NCI-H1105 (cell line): Measurements from ENCODE around the gene SSBP2.
A peak's percentile ranks its signal among the peaks of the same experiment; 100 is the strongest.
"Not testable (repeated sequence)": the region's sequence is repeated elsewhere in the genome, so short reads cannot be mapped to it uniquely, and the experiment has no call there.

Experiments
- DNase-seq: peaks from one replicate; lab custom pipeline; 2025; lab: John Stamatoyannopoulos, UW

The SSBP2 gene

DNA sequence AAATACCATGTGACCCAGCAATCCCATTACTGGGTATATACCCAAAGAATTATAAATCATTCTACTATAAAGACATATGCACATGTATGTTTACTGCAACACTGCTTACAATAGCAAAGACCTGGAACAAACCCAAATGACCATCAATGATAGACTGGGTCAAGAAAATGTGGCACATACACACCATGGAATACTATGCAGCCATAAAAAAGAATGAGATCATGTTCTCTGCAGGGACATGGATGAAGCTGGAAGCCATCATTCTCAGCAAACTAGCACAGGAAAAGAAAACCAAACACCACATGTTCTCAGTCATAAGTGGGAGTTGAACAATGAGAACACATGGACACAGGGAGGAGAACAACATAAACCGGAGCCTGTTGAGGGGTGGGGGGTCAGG, 90.3 kb downstream of the SSBP2 start:
- DNase-seq: not testable (repeated sequence)

DNA sequence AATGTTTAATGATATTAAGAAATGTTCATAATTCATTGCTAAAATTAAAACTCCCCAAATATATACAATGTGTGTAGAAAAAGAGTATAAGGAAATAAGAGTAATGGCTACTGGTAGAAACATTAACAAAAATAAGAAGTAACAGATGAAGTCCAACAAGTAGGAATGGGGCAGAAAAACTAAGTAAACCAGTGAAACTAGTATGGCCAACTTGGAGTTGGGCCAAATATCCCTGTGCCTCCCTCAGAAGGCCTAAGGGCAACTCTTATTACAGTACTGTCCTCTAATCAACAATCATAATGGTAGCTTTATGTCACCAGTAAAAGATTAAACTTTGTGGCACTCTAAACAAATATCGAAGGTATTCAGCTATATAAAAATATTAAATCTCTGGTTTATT, 93.5 kb downstream of the SSBP2 start:
- DNase-seq: peak; percentile 5

DNA sequence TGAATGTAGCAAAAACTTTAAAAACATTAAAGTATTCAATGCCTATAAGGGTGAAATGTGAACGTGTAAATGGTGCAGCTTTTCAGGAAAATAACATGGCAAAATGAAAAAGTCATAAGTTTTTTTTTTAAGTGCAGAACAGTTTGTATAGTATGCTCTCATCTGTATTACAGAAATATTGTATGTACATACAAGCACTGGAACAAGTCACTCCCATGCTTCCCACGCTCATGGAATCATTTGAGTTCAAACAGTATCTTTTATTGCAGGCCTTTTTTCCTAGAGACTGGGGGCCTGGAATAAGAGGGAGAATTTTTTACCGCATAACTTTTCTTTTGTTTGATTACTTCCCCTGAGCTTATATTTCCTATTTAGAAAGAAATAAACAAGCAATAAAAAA, 94.1 kb downstream of the SSBP2 start:
- DNase-seq: no peak

DNA sequence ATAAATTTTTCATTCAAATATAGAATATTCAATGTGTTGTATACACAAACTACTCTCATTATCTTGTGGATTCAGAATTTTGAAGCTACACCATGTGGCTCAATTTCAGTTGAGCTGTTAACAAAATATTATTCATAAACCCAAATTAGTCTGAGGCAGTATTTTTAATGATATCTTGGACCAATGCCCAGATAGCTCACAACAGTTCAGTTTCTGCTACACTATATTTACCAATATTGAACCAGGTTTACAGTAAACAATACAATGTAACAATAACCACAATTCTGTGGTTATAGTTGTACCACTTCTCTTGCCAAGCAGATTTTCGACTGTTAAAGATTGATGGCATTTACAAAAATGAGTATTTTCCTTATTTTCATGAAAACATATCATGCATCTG, 99.9 kb downstream of the SSBP2 start:
- peak; percentile 38 for DNase-seq

DNA sequence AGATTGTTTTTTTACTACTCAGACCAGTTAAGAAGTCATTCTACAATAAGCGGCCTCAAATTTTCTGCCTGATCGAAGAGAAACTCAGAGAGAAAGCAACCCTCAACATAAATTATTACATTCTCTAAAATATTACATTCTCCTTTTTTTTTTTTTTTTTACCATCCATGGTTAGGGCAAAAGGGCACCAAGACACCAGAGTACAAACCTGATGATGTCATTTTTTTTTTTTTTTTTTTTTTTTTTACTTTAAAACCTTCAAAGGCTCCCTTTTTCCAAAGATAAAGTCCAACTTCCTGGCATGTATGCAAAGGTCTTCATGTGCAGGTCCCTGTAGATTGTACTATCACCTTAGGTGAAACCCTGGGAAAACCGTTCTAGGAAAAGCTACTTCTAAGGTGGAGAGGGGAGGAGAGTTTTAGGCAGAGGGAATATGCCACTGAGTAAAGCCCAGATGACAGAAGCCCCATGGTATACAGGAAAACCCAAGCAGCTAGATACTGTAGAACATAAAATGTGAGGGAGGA, 104.4 kb downstream of the SSBP2 start:
- DNase-seq: no peak

DNA sequence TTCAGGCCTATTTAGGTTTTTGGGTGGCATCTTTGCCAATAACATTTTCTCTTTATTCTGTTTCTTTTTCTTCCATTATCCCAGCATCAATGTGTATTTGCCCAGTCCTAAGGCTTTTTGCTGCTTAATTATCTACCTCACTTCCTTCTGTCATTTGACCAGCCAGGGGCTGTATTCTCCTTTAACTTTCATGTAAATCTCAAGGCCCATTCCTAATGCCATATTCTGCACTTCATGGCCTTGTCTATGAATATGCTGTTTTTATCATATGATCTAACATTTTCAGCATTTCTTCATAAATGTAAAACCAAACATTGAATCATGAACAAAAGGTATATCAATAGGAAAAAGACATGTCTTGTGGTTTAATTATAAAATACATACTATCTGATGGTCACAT, 108.7 kb downstream of the SSBP2 start:
- no peak for DNase-seq

DNA sequence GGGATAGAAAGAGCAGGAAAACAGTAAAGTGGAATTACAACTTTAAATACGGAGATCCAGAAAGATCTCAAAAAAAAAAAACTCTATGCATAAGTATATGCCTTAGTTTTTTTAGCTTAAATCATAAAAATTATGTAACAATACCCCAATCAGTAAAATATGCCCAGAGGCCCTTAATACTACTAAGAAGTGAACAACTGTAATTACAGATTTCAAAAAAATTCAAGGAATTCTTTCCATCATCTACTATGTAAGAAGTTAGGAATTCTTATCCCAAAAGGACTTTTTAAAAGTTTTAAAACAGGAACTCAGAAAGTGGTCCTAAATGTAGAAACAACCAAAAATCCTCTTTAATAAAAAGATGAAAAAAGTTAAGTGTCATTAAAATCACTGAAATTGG, 111.3 kb downstream of the SSBP2 start:
- DNase-seq: no peak

DNA sequence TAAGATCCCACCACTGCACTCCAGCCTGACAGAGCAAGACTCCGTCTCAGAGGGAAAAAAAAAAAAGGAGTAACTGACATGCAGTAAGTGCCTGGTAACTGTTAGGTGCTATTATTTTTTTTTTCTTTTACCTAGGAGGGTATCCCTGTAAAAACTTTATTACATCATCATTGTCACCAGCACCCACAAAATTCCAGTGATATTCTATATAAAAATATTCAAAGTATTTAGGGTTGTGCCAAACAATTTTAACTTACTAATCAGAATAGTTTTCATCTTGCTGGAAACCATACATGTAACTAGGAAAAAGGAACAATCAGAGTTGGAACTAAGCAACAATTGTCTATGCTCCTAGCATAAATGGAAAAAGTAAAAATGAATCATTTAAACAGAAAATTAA, 112.4 kb downstream of the SSBP2 start:
- no peak for DNase-seq

DNA sequence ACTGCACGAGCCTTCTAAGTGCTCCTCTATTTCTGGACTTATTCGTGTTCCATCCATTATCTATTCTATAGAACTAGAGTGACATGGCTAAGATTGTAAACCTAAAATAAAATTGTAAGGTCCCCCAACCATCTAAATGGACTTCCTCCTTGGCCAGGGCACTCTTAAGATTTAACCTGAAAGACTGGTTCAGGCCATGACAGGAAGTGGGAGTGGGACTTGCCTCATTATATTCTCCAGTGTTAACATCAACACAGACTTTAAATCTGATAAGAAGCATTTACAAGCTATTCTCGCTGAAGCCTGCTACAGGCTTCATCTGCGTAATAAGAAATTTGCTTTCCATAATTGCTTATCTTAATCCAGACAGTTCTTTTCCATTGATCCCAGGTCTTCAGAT, 117.0 kb downstream of the SSBP2 start:
- no peak for DNase-seq

DNA sequence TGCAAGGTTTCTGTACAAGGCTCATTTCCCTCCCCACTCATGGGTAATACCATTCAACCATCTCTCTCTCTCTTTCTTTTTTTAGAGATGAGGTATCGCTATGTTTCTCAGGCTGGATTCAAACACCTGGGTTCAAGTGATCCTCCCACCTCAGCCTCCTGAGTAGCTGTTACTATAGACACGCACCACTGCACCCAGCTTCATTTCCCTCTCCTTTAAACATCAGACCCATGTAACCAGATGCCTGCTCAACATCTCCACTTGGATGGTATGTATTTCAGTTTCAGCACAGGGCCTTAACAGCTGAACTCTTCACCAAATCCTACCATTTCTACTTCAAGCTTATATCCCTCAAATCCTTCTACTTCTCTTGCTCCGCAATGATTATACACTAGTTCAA, 117.4 kb downstream of the SSBP2 start:
- no peak for DNase-seq

DNA sequence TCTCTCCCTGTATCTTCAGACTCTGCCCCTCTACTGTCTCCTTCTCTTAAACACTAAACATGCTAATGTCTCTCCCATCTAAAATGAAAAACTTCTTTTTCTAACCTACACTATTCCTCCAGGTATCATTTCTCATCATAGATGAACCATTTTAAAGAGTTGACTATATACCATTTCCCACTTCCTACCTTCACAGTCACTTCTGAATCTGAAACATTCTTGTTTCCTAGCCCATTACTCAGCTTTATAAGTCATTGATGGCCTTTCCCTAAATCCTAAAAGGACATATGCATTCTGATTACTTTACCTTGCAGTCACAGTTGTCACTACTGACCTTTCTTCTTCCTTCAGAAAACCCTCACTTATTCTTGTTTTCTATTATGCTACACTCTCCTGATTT, 118.2 kb downstream of the SSBP2 start:
- no peak for DNase-seq

DNA sequence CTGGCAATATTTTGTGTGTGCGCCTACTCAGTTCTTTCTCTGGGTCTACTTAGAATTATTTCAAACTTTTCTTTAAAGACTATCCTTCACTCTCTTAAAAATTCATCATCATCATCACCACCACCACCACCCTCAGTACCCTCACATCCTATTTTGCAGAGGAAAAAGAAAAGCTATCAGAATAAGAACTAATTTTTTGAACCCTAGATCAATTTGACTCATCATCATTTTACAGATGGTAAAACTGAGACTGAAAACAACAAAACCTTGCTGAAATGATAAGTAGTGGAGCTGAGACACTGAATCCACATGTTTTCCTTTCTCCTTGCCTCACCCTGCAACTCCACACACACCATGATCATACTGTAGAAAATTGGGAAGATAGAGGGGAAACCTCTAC, 119.3 kb downstream of the SSBP2 start:
- DNase-seq: no peak

DNA sequence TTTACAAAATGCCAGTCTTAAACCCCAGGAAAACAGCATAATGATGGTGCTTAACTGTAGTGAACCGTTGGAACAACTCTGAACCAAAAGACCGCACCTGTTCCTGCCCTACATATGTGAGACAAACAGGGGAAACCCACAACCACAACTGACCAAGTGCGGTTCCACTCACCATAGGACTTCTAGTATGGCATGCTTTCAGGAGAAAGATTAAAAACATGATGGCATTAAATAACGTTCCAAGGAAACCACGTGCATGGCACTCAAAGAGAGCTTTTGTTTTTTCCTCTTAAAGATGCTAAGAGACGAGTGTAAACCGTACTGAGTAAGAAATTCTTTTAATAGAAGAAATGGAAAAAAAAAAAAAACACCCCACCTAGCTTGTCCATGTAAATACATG, 119.8 kb downstream of the SSBP2 start:
- no peak for DNase-seq

DNA sequence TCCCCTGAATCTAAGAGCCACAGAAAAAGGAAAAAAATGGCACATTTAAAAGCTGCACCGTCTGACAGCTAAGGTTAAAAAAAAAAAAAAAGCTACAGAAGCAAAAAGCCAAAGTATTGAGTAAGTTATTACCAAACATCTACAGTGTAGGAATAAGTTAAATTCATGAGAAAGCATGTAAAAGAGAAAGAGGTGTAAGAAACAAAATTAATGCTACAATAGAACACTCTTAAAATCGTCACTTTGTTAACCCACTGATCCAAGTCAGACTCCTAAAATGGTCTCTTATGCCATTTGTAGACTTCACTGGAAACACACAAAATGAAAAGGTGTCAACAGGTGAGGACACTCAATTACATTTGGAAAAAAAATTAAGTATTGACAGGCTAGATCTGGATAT, 120.2 kb downstream of the SSBP2 start:
- DNase-seq: no peak

DNA sequence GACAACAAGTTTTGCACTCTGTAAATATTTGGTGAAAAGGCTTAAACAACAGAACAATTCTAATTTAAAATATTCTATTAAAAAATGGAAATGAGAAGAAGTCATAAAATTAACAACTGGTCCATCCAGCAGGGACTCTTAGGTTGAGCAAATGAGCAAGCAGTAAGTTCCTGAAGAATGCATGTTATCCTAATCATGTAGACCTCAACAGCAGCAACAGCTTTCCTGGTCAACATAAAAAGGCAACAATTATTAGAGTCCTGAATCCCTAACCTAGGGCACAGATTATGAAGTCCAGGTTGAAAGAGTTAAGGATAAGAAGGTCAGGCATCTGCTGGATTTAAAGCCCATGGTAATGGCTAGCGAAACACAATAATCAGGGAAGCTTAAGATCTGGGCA, 120.9 kb downstream of the SSBP2 start:
- no peak for DNase-seq

DNA sequence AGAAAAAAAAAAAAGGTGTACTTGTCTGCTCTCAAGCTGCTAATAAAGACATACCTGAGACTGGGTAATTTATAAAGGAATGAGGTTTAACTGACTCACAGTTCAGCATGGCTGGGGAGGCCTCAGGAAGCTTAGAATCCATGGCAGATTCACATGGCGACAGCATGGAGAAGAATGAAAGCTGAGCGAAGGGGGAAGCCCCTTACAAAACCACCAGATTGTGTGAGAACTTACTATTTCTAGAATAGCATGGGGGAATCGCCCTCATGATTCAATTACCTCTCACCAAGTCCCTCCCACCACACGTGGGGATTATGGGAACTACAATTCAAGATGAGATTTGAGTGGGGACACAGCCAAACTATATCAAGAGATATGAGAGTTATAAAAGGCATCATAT, 122.8 kb downstream of the SSBP2 start:
- not testable (repeated sequence) for DNase-seq

DNA sequence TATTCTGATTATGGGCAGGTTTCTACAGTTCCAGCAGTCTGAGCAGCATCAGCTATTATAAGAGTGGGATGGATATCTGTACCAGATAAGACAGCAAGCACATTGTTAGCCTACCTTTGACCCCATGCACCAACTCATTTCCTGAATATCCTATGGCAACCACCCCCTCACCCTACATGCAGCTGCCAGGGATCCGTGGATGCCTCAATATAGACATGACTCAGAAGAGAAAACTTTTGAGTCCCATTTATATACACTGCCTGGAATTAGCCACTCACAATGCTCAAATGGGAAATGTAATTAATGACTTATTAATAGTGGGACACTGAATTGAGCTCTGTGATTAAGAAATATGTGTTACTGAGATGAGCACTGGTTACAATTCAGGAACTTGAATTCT, 124.4 kb downstream of the SSBP2 start:
- DNase-seq: no peak

DNA sequence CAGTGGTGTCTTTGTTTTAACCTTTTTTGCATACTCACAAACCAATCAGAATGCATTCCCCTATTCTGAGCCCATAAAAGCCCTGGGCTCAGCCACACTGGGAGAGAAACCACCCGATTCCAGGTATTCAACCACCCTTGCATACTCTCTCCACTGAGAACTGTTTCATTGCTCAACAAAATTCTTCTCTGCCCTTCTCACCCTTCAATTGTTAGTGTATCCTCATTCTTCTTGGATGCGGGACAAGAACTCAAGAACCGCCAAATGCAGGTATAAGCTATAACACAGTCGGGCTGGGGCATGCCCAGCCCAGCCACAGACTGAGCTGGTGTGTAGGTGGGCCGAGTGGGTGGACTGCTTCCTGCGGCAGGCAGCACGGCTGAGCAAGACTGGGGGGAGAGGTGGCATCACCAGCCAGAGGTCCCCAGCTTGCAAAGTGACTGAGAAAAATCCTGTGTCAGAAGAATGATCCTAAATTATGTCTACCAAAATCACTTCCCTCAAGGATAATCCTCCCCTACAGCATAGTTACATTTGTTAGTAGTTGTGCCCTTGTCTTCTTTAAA, 141.0 kb downstream of the SSBP2 start:
- DNase-seq: no peak

DNA sequence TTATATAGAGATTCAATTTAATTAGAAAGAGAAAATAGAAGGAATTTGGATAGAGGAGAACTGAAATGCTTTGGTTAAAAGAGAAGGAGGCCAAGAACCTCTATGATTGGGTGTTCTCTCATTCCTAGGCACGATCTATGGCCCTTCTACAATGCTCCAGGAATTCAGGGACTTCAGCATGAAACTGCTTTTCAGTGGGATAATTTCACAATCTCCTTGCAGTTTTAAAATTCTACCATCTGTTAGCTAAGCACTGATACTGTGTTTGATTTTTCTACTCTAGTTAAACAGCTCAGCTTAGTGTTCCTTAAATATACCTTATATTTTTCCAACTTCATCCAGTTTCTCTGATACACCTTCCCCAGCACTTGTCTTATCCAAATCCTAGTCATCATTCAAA, 141.9 kb downstream of the SSBP2 start:
- DNase-seq: no peak

DNA sequence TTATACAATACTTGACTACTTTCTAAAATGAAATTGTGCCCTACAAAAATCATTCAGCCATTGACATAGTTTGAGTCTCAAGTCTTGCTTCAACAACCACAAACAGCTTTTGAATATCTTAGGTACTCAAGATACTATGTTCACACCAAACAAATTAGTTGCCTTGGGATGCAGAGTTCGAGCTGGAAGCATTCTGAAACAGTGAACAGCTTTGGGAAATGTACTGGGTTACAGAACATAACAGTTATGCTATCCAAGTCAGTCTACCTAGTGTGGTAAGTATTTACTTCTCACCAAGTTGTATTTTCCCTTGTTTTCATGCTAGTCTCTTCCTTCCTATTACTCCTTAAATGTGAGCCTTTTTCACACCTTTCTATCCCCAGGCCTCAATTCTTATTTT, 143.2 kb downstream of the SSBP2 start:
- no peak for DNase-seq

DNA sequence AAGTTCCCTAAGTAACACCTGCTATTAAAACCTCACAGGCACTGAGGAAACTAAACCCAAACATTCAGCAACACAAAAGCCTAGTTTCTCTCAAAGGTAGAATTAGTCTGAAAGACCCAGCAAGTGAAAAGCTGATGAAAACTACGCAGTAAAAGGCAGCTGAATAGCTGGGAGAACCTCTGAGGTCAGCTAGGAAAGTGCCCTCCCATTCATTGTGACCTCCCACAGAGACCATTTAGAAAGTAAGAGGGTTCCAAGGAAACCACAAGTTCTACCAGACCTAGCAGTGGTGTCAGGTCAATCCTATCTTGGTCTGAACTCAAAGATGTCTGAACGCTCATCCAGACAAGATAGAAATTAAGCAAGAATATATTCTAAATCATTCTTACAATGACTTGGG, 144.7 kb downstream of the SSBP2 start:
- no peak for DNase-seq

DNA sequence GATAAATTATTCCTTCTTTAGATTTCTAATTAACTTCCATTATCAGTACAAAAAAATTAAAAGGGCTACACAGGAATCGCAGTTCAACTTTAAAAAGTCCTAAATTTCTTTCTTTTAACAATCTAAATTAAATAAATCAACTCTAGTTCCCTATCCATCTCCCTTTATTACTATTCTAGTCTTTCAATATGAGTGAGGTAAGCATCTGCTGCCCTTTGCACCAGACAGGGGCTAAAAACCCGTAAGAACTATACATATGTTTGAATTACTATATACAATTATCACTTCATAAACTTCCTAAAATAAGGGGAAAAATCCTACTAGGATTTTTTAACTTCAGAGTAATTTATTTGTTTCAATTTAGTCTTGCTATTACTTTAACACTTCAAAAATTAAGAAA, 145.6 kb downstream of the SSBP2 start:
- DNase-seq: no peak

DNA sequence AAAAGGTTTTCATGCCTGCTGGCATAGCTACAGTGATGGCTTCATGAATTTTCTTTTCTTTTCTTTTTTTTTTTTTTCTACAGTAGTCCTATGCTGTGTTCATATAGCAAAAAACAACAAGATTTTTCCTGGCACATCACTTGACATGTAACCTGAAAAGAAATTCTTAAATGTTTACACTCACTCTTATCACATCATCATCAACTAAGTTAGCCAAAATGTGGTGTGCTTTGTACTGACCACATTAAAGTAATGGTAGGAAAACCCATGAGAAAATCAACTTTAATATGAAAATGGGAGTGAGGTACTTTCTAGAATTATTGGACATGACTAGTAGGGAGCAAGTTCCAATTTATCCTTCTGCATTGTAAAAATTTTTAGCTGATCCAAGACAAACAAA, 146.7 kb downstream of the SSBP2 start:
- DNase-seq: no peak

DNA sequence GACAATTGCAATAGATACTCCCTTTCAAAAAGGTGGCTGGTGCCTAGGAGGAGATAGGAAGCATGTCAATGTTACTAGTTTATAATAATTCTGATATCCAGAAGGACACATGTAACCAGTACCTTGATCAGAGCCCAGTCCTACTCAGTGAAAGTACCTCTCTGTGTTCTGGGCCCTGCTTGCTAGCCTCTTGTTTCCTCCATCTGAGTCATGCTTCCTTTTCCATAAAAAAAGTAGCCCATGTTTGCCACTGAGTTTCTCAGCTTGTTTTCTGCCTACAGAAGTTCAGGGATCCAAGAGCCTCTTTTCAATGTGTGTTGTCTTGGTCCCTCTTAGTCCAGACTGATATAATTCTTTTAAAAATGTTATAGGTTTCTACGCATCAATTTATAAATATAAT, 149.0 kb downstream of the SSBP2 start:
- no peak for DNase-seq

DNA sequence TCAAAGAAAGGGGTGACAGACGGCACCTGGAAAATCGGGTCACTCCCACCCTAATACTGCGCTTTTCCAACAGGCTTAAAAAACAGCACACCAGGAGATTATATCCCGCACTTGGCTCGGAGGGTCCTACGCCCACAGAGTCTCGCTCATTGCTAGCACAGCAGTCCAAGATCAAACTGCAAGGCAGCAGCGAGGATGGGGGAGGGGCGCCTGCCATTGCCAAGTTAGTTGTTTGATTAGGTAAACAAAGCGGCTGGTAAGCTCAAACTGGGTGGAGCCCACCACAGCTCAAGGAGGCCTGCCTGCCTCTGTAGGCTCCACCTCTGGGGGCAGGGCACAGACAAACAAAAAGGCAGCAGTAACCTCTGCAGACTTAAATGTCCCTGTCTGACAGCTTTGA, 158.8 kb downstream of the SSBP2 start:
- DNase-seq: not testable (repeated sequence)
